Measurements from ENCODE around the gene PCDHA6. TPM values are rescaled to one million over a fixed set of nuclear protein-coding genes. Genes with fewer than 3 reads are reported as not detected.

The PCDHA6 gene
- total and polyA plus RNA-seq, 8 donors, result 0.31 to 1.7 (median 1.1) TPM

DNA sequence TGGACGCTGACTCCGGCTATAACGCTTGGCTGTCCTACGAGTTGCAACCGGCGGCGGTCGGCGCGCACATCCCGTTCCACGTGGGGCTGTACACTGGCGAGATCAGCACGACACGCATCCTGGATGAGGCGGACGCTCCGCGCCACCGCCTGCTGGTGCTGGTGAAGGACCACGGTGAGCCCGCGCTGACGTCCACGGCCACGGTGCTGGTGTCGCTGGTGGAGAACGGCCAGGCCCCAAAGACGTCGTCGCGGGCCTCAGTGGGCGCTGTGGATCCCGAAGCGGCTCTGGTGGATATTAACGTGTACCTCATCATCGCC is 49.5 kb downstream of the PCDHA6 start:
- Histone ChIP-seq H3K27me3 (no peaks in the 10 kb centered on the region), H3K27ac (no peak overlapping the region), H3K4me1 (no peaks in the 10 kb centered on the region), H3K36me3 (no peaks in the 10 kb centered on the region), H3K4me3 (no peak overlapping the region), H3K9me3 (peaks cover 0 to 2% (median 0%) of the 10 kb centered on the region in 4 donors)
- DNase-seq, result peak in 1 of 6 donors; percentile 47
- TF ChIP-seq, protein P1, sequence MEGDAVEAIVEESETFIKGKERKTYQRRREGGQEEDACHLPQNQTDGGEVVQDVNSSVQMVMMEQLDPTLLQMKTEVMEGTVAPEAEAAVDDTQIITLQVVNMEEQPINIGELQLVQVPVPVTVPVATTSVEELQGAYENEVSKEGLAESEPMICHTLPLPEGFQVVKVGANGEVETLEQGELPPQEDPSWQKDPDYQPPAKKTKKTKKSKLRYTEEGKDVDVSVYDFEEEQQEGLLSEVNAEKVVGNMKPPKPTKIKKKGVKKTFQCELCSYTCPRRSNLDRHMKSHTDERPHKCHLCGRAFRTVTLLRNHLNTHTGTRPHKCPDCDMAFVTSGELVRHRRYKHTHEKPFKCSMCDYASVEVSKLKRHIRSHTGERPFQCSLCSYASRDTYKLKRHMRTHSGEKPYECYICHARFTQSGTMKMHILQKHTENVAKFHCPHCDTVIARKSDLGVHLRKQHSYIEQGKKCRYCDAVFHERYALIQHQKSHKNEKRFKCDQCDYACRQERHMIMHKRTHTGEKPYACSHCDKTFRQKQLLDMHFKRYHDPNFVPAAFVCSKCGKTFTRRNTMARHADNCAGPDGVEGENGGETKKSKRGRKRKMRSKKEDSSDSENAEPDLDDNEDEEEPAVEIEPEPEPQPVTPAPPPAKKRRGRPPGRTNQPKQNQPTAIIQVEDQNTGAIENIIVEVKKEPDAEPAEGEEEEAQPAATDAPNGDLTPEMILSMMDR (IDR thresholded peaks at IDR 0.05), result no peak
- intact Hi-C loops (cut with DNase I), result loop anchor here in 1 of 3 donors (10.0 kb wide), 1 partner anchor 168 kb away; no protein-coding TSS in a partner anchor
- 34 to 38% methylated on average over 37 of the region's 37 CpGs for WGBS, 2 donors
- no peak for FAIRE-seq
- ATAC-seq, result no peak

Other genes starting within 250 kb of the PCDHA6 start
- gene CD14, start 194.8 kb upstream of the PCDHA6 start, total RNA-seq, result 10 to 100 TPM in 3 of 6 donors, 1 to 10 TPM in 3; 4.3 to 45.8 (median 16.1) TPM
- 10 to 100 TPM; 11.8 to 17.6 TPM for gene CD14, start 194.8 kb upstream of the PCDHA6 start, polyA plus RNA-seq
- gene TMCO6, start 188.5 kb upstream of the PCDHA6 start, total RNA-seq, result 10 to 100 TPM in 1 of 6 donors, 1 to 10 TPM in 5; 5.5 to 12.3 (median 8.0) TPM
- 10 to 100 TPM; 17.2 to 19.7 TPM for gene TMCO6, start 188.5 kb upstream of the PCDHA6 start, polyA plus RNA-seq
- 10 to 100 TPM; 20.7 to 31.9 (median 24.2) TPM for gene NDUFA2, start 180.3 kb upstream of the PCDHA6 start, total RNA-seq
- 100 to 1,000 TPM; 106 to 125 TPM for gene NDUFA2, start 180.3 kb upstream of the PCDHA6 start, polyA plus RNA-seq
- 10 to 100 TPM; 25.1 to 43.5 (median 28.1) TPM for gene IK, start 180.1 kb upstream of the PCDHA6 start, total RNA-seq
- 10 to 100 TPM; 31.2 to 53.4 TPM for gene IK, start 180.1 kb upstream of the PCDHA6 start, polyA plus RNA-seq
- 10 to 100 TPM; 10.2 to 14.1 (median 11.9) TPM for gene WDR55, start 163.1 kb upstream of the PCDHA6 start, total RNA-seq
- 10 to 100 TPM; 17.1 to 19.2 TPM for gene WDR55, start 163.1 kb upstream of the PCDHA6 start, polyA plus RNA-seq
- gene DND1, start 154.4 kb upstream of the PCDHA6 start, total RNA-seq, result 1 to 10 TPM in 1 of 6 donors, under 1 TPM in 5; 0.37 to 1.0 (median 0.56) TPM
- 1 to 10 TPM; 3.5 to 3.8 TPM for gene DND1, start 154.4 kb upstream of the PCDHA6 start, polyA plus RNA-seq
- gene HARS1, start 136.6 kb upstream of the PCDHA6 start, total RNA-seq, result 10 to 100 TPM; 24.7 to 34.7 (median 30.1) TPM
- gene HARS1, start 136.6 kb upstream of the PCDHA6 start, polyA plus RNA-seq, result 10 to 100 TPM; 46.8 to 47.8 TPM
- gene HARS2, start 136.5 kb upstream of the PCDHA6 start, total RNA-seq, result 10 to 100 TPM in 1 of 6 donors, 1 to 10 TPM in 5; 5.9 to 15.9 (median 8.6) TPM
- gene HARS2, start 136.5 kb upstream of the PCDHA6 start, polyA plus RNA-seq, result 10 to 100 TPM; 12.4 to 23.6 TPM
- gene ZMAT2, start 127.5 kb upstream of the PCDHA6 start, total RNA-seq, result 10 to 100 TPM; 10.5 to 28.0 (median 15.8) TPM
- 10 to 100 TPM; 21.2 to 42.9 TPM for gene ZMAT2, start 127.5 kb upstream of the PCDHA6 start, polyA plus RNA-seq
- under 1 TPM in 4 of 6 donors, not detected in 2; 0.03 to 0.13 (median 0.09) TPM for gene PCDHA1, start 41.8 kb upstream of the PCDHA6 start, total RNA-seq
- under 1 TPM; 0.04 to 0.47 TPM for gene PCDHA1, start 41.8 kb upstream of the PCDHA6 start, polyA plus RNA-seq
- gene PCDHA2, start 33.1 kb upstream of the PCDHA6 start, total RNA-seq, result under 1 TPM in 5 of 6 donors, not detected in 1; 0.08 to 0.31 (median 0.12) TPM
- under 1 TPM; 0.19 to 0.40 TPM for gene PCDHA2, start 33.1 kb upstream of the PCDHA6 start, polyA plus RNA-seq
- under 1 TPM; 0.24 to 0.79 (median 0.50) TPM for gene PCDHA3, start 26.9 kb upstream of the PCDHA6 start, total RNA-seq
- 1 to 10 TPM in 1 of 2 donors, under 1 TPM in 1; 0.27 to 1.2 TPM for gene PCDHA3, start 26.9 kb upstream of the PCDHA6 start, polyA plus RNA-seq
- gene PCDHA4, start 20.9 kb upstream of the PCDHA6 start, total RNA-seq, result 1 to 10 TPM in 4 of 6 donors, under 1 TPM in 2; 0.74 to 3.1 (median 1.5) TPM
- gene PCDHA4, start 20.9 kb upstream of the PCDHA6 start, polyA plus RNA-seq, result under 1 TPM; 0.53 to 0.70 TPM
- under 1 TPM; 0.24 to 0.92 (median 0.48) TPM for gene PCDHA5, start 6.3 kb upstream of the PCDHA6 start, total RNA-seq
- gene PCDHA5, start 6.3 kb upstream of the PCDHA6 start, polyA plus RNA-seq, result under 1 TPM; 0.80 to 0.96 TPM
- gene PCDHA7, start 6.3 kb downstream of the PCDHA6 start, total RNA-seq, result under 1 TPM; 0.19 to 0.84 (median 0.44) TPM
- gene PCDHA7, start 6.3 kb downstream of the PCDHA6 start, polyA plus RNA-seq, result under 1 TPM; 0.49 to 0.96 TPM
- gene PCDHA8, start 13.2 kb downstream of the PCDHA6 start, total RNA-seq, result under 1 TPM; 0.08 to 0.76 (median 0.41) TPM
- under 1 TPM; 0.30 to 0.40 TPM for gene PCDHA8, start 13.2 kb downstream of the PCDHA6 start, polyA plus RNA-seq
- under 1 TPM; 0.12 to 0.55 (median 0.23) TPM for gene PCDHA9, start 20.4 kb downstream of the PCDHA6 start, total RNA-seq
- under 1 TPM in 1 of 2 donors, not detected in 1; 0.19 TPM for gene PCDHA9, start 20.4 kb downstream of the PCDHA6 start, polyA plus RNA-seq
- gene PCDHA10, start 27.9 kb downstream of the PCDHA6 start, total RNA-seq, result 1 to 10 TPM; 1.4 to 6.7 (median 3.1) TPM
- gene PCDHA10, start 27.9 kb downstream of the PCDHA6 start, polyA plus RNA-seq, result under 1 TPM; 0.16 to 0.34 TPM
- 1 to 10 TPM in 4 of 6 donors, under 1 TPM in 2; 0.78 to 1.6 (median 1.2) TPM for gene PCDHA11, start 41.0 kb downstream of the PCDHA6 start, total RNA-seq
- gene PCDHA11, start 41.0 kb downstream of the PCDHA6 start, polyA plus RNA-seq, result under 1 TPM; 0.34 to 0.35 TPM
- 1 to 10 TPM in 4 of 6 donors, under 1 TPM in 2; 0.75 to 1.5 (median 1.3) TPM for gene PCDHA12, start 47.3 kb downstream of the PCDHA6 start, total RNA-seq
- gene PCDHA12, start 47.3 kb downstream of the PCDHA6 start, polyA plus RNA-seq, result under 1 TPM; 0.42 to 0.54 TPM
- 1 to 10 TPM in 3 of 6 donors, under 1 TPM in 3; 0.63 to 2.0 (median 1.2) TPM for gene PCDHA13, start 54.2 kb downstream of the PCDHA6 start, total RNA-seq
- under 1 TPM; 0.27 to 0.35 TPM for gene PCDHA13, start 54.2 kb downstream of the PCDHA6 start, polyA plus RNA-seq
- gene PCDHAC1, start 98.3 kb downstream of the PCDHA6 start, total RNA-seq, result 1 to 10 TPM in 5 of 6 donors, under 1 TPM in 1; 0.98 to 2.0 (median 1.6) TPM
- gene PCDHAC1, start 98.3 kb downstream of the PCDHA6 start, polyA plus RNA-seq, result under 1 TPM; 0.34 to 0.80 TPM
- 1 to 10 TPM in 1 of 6 donors, under 1 TPM in 5; 0.37 to 1.1 (median 0.68) TPM for gene PCDHAC2, start 138.5 kb downstream of the PCDHA6 start, total RNA-seq
- under 1 TPM; 0.08 to 0.73 TPM for gene PCDHAC2, start 138.5 kb downstream of the PCDHA6 start, polyA plus RNA-seq
- gene PCDHB1, start 223.4 kb downstream of the PCDHA6 start, total RNA-seq, result under 1 TPM; 0.09 to 0.35 (median 0.14) TPM
- under 1 TPM; 0.02 to 0.08 TPM for gene PCDHB1, start 223.4 kb downstream of the PCDHA6 start, polyA plus RNA-seq

Data from pancreas (tissue), 10 donors.